Prostate gland (tissue), 2 donors: ENCODE data around the gene TXNL4A. TPM values are rescaled to one million over a fixed set of nuclear protein-coding genes. Genes with fewer than 3 reads are reported as not detected.

Source experiments
- DNase-seq: peaks from one replicate; pipeline ENCODE4 v3.0.0-alpha.2; 2019; ENCODE audit warnings: low spot score
- H3K27ac ChIP-seq, 2 donors: fragments of 200-600 bp; sonication (generic); 2 replicates each; pipeline ENCODE4 v1.5.1; 2017 to 2019
- H3K27me3 ChIP-seq: fragments of 200-600 bp; sonication (generic); replicated peaks from 2 replicates; pipeline ENCODE4 v1.5.1; 2019; ENCODE audit not compliant: insufficient read depth
- H3K36me3 ChIP-seq, 2 donors: fragments of 200-600 bp; sonication (generic); 1 replicate in 1 of 2; 2 replicates in 1 of 2; pipeline versions ENCODE4 v1.5.1 to v1.8.1; 2017 to 2019
- H3K4me1 ChIP-seq: fragments of 200-600 bp; sonication (generic); replicated peaks from 2 replicates; pipeline ENCODE4 v1.5.1; 2019
- H3K4me3 ChIP-seq, 2 donors: fragments of 200-600 bp; sonication (generic); 2 replicates each; pipeline ENCODE4 v1.5.1; 2017 to 2019
- H3K9me3 ChIP-seq: fragments of 200-600 bp; sonication (generic); 2 replicates; pipeline ENCODE4 v1.5.1; 2017
- CTCF ChIP-seq, 4 experiments: fragments of 200-600 bp in 2 of 4; fragments of 450-650 bp in 2 of 4; sonication (generic) in 2 of 4; IDR thresholded peaks; 1 replicate in 3 of 4; 2 replicates in 1 of 4; pipeline ENCODE4 v1.5.1; 2016 to 2019; ENCODE audit warnings: antibody characterized with exemption in 4 of 4, mild to moderate bottlenecking in 2 of 4, moderate library complexity in 2 of 4
- POLR2A ChIP-seq: fragments of 450-650 bp; IDR thresholded peaks from one replicate; pipeline ENCODE4 v1.6.1; 2016; ENCODE audit warnings: antibody characterized with exemption, mild to moderate bottlenecking
- POLR2AphosphoS5 ChIP-seq: sonication (generic); formaldehyde crosslinking; IDR thresholded peaks from one replicate; pipeline ENCODE4 v1.6.1; 2017; ENCODE audit warnings: antibody characterized with exemption
- WGBS: methylation state at CpG from one replicate; pipeline ENCODE4 v1.1.5; 2018; 5-methylcytosine and 5-hydroxymethylcytosine counted together
- intact Hi-C: fragments of 100-400 bp; cut with DNase I; formaldehyde crosslinking; loops from one replicate; pipeline ENCODE4 v1.14.2; 2022
- total RNA-seq, 2 donors: library from RNA; depleted of rRNA; stranded (reverse); fragments of >200 nt; gene quantifications; one replicate each; pipeline ENCODE4 v1.1.0, GENCODE V29; 2016

The TXNL4A gene
- total RNA-seq, 2 donors from 2014 or later, result 25.4 to 35.2 TPM

GRCh38 chr18:79958981-79959380 lies 29.4 kb downstream of the TXNL4A start:
- no peak for TF ChIP-seq POLR2AphosphoS5
- no peak for TF ChIP-seq CTCF (IDR thresholded peaks at IDR 0.05)
- no peak for TF ChIP-seq POLR2A
- WGBS, result 99% methylated on average over 2 of the region's 2 CpGs
- intact Hi-C loops, result no loop called here
- H3K36me3 ChIP-seq, result no peaks in the 10 kb centered on the region
- no peaks in the 10 kb centered on the region for H3K4me1 ChIP-seq
- DNase-seq, result no peak
- no peaks in the 10 kb centered on the region for H3K27me3 ChIP-seq
- no peak overlapping the region for H3K4me3 ChIP-seq
- H3K27ac ChIP-seq, result no peak overlapping the region
- H3K9me3 ChIP-seq, result no peaks in the 10 kb centered on the region

- H3K4me1 ChIP-seq, result no peaks in the 10 kb centered on the region
- no peak overlapping the region for H3K27ac ChIP-seq
- 73% methylated on average over 2 of the region's 2 CpGs for WGBS
- TF ChIP-seq POLR2A, result no peak
- no peak for TF ChIP-seq POLR2AphosphoS5
- TF ChIP-seq CTCF (IDR thresholded peaks at IDR 0.05), result no peak
- no peak overlapping the region for H3K4me3 ChIP-seq
- no peaks in the 10 kb centered on the region for H3K9me3 ChIP-seq
- no peaks in the 10 kb centered on the region for H3K27me3 ChIP-seq
- intact Hi-C loops, result no loop called here
- no peaks in the 10 kb centered on the region for H3K36me3 ChIP-seq
- DNase-seq, result no peak
Measured at GRCh38 chr18:79956276-79956675, 32.1 kb downstream of the TXNL4A start.

- 92% methylated on average over 12 of the region's 12 CpGs for WGBS
- Histone ChIP-seq H3K4me1 (no peaks in the 10 kb centered on the region), H3K36me3 (no peaks in the 10 kb centered on the region), H3K4me3 (no peak overlapping the region), H3K27me3 (no peaks in the 10 kb centered on the region), H3K9me3 (no peaks in the 10 kb centered on the region), H3K27ac (no peak overlapping the region)
- TF ChIP-seq POLR2A, result no peak
- no peak for TF ChIP-seq CTCF (IDR thresholded peaks at IDR 0.05)
- no peak for TF ChIP-seq POLR2AphosphoS5
- intact Hi-C loops, result no loop called here
- DNase-seq, result no peak
Measured at GRCh38 chr18:79955302-79956075, 32.9 kb downstream of the TXNL4A start.

GRCh38 chr18:79954791-79955190 lies 33.6 kb downstream of the TXNL4A start:
- TF ChIP-seq POLR2AphosphoS5 (peak; percentile 2), POLR2A (no peak)
- H3K4me3 ChIP-seq, result no peak overlapping the region
- no peaks in the 10 kb centered on the region for H3K36me3 ChIP-seq
- H3K27me3 ChIP-seq, result no peaks in the 10 kb centered on the region
- 58% methylated on average over 5 of the region's 5 CpGs for WGBS
- intact Hi-C loops, result loop anchor here (5.0 kb wide), 1 partner anchor 78 kb away; the partner anchor contains the start of gene RBFA
- H3K27ac ChIP-seq, result no peak overlapping the region
- no peaks in the 10 kb centered on the region for H3K9me3 ChIP-seq
- H3K4me1 ChIP-seq, result peaks cover 5% of the 10 kb centered on the region
- no peak for DNase-seq

GRCh38 chr18:79953971-79954651 lies 34.3 kb downstream of the TXNL4A start:
- no peaks in the 10 kb centered on the region for H3K27me3 ChIP-seq
- no peak for DNase-seq
- H3K36me3 ChIP-seq, result no peaks in the 10 kb centered on the region
- no peak for TF ChIP-seq POLR2A
- no peak for TF ChIP-seq CTCF (IDR thresholded peaks at IDR 0.05)
- no peak for TF ChIP-seq POLR2AphosphoS5
- intact Hi-C loops, result loop anchor here (5.0 kb wide), 1 partner anchor 78 kb away; the partner anchor contains the start of gene RBFA
- no peaks in the 10 kb centered on the region for H3K9me3 ChIP-seq
- H3K4me3 ChIP-seq, result no peak overlapping the region
- 80% methylated on average over 9 of the region's 10 CpGs for WGBS
- H3K27ac ChIP-seq, result no peak overlapping the region
- peaks cover 5% of the 10 kb centered on the region for H3K4me1 ChIP-seq
